EL (cell line): ENCODE measurements around the gene IPPK.

Experiments used
- DNase-seq: peaks from one replicate; pipeline ENCODE4 v3.0.0-alpha.2; 2016

Gene IPPK, protein sequence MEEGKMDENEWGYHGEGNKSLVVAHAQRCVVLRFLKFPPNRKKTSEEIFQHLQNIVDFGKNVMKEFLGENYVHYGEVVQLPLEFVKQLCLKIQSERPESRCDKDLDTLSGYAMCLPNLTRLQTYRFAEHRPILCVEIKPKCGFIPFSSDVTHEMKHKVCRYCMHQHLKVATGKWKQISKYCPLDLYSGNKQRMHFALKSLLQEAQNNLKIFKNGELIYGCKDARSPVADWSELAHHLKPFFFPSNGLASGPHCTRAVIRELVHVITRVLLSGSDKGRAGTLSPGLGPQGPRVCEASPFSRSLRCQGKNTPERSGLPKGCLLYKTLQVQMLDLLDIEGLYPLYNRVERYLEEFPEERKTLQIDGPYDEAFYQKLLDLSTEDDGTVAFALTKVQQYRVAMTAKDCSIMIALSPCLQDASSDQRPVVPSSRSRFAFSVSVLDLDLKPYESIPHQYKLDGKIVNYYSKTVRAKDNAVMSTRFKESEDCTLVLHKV

DNA sequence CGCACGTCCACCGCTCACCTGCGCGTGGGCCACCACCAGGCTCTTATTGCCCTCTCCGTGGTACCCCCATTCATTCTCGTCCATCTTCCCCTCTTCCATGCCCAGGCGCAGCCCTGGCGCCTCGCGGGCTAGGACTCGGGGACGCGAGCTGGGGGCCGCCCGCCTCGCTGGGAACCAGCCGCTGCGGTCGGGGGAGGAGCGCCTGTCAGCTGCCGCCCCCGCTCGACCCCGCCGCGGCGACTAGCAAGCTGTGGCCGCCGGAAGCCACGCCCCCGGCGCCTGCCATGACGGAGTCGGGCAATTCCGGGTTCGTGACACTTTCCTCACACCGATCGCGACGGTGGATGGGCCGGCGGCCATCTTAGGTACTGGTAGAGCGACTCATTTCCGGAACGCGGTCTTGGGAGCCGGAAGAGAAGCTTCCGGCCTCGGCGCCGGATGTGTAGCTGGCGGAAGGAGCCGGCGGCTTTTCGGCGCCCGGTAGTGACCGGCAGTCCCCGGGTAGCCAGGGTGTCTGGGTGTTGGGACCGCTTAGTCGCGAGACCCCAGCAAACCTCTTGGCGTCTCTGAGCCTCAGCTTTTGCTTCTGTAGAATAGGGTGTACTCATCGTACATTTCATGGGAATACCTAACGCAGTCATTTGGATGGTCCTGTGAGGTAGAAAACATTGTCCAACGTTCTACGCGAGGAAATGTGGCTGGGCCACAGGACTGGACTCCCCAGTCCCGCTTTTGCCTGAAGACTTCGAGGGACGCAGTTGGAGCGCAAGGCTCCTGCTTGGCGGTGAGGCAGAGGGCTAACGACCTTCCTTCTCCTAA, at the start of gene IPPK:
Gene IPPK, minus strand, starts transcription at position 242 of the 819 bp plus-strand sequence. Its CDS starts 143 bp downstream, at position 99.
- peak; percentile 99 for DNase-seq

DNA sequence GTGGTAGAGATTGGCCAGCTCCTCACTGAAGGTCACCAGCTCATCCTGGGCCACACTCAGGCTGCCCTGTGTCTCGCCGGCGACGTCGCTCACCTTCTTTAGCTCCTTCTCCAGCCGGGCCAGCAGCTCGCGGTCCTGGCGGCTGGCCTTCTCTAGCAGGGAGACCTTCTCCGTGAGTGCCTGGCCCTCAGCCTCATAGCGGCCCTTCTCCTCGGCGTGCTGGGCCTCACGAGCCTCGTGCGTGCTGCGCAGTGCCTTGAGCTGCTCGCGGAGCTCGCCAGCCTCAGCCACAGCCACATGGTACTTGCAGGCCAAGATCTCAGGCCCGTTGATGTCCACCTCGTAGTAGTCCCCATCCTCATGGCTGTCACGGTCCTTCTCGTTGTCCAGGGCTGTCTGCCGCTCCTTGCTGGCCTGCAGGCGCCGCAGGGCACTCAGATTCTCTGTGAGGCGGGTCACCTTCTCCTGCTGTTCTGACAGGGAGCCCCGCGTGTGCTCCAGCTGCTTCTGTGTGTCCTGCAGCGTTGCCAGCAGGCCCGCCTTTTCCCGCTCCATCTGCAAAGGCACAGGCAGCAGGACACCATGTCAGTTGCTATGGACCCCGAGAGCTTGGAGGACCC, 49.2 kb upstream of the IPPK start:
- DNase-seq = no peak

DNA sequence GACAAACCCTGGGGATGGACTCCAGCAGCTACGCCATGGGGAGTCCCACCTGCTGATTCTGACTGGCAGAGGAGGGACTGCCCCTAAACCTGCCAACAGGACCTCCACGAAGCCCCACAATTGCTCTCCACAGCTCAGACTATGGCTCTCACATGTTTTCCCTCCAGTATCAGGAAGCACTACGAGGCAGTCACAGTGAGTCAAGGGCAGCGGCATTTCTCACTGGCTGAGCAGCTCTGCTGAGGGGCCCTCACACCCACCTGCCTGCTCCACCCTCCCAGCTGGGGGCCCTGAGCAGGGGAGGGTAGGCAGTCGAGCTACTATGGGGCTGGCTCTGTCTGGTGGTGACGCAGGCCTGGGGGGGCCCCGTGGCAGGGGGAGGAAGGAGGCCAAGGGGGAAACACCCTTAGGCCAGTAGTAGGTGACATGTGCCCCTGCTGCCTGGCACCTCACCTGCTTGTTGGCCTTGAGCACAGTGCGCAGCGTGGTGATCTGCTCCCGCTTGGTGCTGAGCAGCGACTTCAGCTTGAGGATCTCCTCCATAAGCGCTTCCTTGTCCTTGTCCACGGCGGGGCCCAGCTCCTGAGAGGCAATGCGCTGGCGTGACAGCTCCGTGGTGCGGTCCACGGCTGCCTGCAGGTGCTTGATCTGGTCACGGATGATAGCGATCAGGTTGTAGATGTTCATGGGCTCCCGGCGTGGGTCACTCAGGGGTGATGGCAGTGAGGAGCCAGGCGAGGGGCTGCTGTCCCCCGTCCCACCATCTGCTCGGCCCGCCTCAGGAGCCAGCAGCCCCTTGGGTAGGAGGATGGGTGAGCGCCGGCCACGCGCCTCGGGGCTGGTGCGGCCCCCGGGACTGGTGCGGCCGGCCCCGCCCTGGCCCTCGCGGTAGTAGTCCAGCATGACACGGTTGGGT, 48.4 kb upstream of the IPPK start:
- DNase-seq = no peak

DNA sequence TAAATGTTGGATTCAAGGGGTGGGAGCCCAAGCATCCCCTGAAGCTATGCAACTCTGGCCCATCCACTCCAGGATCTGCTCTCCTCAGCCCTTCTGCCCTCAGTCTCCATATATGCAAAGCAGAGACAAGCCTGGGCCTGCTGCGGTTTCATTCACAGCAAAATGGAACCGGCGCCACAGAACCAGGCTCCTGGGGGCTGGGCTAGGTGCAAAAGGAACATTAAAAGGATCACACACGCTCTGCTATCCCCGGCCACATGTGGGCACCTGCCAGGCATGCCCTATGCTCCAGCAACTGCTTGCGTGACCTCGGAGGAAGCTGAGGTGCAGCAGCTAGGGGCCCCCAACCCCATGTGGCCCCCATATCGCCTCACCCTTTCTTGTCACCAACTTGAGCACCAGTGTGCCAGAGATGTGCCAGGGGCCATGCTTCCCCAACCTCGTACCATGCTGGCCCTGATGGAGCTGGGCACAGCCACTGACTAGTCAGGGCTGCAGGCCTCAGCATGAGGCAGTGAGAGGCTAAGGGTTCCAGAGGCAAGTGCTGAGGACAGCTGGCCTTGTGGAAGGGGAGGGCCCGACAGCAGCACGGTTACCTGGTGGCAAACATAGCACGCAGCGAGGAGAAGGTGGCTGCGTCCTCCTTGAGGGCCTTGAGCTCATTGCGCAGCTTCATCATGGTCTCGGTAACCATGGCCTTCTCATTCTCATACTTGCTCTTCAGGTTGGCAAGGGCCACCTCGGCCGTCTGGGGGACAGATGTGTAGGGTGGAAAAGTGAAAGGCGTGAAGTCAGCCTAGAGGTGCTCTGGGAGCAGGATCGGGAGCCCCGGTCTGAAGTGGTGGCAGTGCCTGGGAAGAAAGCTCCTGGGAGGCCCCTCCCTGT, 47.5 kb upstream of the IPPK start:
- DNase-seq = no peak

DNA sequence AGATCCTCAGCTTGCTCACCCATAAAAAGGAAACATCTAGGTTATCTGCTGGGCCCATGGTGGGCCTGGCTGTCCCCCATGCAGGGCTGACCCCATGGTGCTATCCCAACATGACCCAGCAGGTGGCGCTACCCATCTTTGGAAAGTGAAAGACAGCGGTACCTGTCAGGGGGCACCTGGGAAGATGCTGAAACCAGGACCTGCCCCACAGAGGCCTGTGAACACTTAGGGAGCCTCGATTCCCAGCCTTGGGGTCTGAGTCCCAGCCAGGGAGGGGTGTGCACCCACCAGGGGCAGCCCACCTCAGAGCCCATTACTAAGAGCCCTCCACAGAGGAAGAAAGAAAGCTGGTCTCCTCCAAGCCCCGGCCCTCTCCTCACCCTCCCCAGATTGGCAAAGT, 46.6 kb upstream of the IPPK start:
- peak; percentile 26 for DNase-seq

DNA sequence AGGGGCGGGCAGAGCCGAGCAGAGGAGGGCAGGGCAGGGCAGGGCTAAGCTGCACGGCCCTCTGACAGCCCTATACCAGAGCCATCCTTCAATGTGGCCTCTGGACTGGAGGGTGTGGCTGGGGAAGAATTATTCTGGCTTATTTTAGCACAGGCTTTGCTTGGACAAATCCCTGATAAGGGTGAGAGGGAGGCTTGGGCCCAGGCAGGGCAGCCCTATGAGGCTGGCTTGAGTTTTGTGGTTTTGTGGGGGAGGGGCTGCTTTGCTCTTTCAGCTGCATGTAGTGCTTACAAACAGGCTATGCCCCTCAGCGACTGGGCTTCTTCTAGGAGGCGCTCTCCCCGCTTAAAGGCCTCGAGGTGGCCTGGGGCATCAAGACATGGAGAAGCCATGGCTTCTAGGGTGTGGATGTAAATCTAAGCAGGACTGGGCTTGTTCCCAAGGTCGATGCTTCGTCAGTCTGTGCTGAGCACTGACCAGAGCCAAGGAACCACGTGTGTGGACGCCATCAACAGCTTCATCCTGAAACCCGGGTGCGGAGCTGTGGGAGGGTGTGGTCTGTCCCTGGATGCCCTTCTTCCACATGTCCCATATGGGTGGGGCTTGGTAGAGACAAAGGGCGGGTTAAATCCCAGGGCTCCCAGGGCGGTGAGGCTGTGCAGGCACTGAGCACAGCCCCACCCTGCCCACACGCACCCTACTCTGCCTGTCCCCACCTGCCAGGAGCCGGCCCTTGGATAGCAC, 45.7 kb upstream of the IPPK start:
- DNase-seq = no peak

DNA sequence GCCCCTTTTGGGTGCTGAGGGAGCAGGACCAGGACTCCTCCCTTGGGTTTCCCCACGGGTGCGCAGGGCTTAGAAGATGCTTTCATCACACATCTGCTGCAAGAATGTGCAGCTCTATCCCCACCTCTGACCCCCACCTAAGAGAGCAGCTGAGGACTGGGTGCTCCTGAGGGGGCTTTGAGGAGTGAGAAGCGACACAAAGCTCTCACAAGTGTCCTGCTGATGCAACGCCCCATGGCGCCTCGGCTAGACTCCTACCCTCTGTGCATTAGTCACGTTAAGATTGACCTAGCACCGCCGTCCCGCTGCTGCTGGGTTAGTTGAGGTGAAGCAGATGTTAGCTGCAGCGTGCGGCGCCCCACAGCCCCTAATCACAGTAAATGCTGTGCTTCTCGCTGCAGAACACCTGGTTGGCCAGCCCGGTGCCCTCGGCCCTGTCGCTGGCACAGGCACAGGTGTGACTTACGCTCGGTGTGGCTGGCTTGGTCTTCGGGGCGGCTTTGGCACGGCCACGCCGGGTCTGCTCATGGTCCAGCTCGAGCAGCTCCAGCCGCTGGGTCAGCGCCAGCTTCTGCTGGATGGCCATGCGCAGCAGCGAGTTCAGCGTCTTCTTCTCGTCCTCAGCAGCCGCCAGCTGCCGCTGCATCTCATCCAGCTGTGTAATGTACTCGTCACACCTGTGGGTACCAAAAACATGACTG, 45.0 kb upstream of the IPPK start:
- DNase-seq = no peak

DNA sequence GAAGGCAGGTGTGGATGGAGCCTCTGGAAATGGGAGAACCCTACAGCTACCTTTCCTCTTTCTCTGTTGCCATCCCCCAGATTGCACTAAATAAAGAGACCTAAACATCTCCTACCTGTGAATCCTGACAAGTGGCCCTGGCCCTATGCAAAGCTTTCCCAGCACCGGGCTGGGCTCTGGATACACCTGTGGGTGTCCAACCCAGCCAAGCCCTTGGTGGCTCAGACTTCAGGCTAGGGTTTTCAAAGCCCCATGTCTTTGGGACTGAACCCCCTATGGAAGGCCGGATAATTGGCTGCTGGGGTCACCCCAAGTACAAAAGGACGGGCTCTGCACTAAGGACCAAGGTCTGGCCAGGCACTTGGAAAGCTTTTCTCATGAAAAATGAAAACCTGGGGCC, 44.1 kb upstream of the IPPK start:
- DNase-seq = no peak

DNA sequence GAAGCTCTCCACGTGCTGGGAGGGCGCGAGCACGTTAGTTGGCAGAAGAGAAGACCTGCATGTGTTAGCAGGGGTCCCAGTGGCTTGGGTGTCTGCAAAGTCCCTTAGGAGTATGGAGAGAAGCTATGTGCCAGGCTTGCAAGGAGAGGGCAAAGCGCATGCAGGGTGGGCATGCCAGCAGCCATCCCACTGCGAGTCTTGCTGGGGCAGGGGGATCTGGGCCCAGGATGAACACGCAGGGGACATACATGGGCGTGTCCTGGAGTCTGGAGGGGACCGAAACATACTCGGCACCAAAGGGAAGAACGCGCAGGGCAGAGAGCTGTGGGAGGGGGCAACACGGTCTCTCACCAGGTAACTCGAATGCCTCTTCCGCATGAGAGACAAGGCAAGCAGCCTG, 43.6 kb upstream of the IPPK start:
- DNase-seq = no peak

DNA sequence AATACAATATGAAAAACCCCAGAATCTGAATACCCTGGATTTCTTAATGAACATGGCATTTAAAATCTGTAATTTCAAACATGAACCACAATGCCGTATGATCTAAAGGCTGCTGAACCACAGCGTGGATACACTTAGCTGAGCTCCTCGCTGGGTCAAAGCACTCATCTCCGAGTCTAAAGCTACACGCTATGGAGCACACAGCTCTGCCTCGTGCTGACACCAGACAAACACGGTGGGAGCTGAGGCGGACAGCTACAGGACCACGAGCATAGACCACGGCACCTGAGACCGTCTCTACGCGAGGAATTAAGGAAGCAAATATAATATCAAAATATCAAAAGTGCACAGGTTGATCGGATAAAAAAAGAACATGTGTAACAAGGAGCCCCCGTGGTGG, 42.8 kb upstream of the IPPK start:
- no peak for DNase-seq

DNA sequence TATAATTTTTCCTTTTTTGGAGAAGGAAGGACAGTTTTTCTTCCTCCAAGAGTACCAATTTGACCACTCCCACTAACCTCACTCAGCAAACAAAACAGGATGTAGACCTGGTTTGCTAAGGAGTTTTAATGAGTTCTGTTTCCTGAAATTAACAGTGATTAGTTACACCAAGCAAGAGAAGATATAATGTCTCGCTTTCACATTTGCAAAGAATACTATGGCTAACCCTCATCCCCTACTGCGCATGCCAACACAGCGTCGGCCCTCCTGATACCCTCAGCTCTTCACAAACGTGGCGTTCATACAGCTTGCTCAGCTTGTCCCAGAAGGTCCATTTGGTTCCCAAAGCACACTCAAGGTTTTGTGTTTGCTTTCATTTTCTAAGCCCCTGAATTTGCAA, 41.9 kb upstream of the IPPK start:
- no peak for DNase-seq

DNA sequence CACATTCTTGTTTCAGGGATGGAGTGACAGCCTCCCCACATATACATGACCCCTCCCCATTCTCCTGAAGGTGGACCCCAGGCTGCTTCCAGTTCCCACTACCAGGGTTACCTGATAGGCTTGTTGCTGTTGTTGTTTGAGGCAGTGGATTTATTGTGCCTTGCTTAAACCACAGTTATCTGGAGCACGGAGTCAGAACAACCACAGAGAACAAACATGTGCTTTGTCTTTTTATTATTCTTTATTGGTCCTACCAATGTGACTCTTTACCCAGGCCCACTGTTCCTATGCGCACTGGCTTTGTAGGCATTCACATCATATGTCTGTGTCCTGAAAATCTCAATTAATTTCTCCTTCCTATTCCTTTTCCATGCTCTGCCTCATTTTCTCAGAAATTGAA, 41.2 kb upstream of the IPPK start:
- DNase-seq = no peak

DNA sequence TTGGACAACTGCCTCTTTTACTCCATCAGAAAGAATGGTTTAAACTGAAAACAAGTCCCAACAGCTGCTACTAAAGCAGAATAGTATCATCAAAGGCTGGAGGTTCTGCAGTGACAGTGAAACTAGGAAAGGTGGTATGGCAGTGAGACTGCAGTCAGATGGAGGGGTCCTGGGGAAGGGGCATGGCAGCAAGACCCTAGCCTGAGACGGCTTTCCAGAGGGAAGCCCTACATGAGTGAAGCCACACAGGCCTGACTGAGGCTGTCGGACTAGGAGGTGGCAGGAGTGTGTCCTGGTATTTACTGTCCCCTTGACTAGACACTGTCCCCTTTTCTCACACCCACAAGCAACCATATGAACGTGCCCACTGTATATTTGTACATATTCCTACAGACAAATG, 40.4 kb upstream of the IPPK start:
- no peak for DNase-seq

DNA sequence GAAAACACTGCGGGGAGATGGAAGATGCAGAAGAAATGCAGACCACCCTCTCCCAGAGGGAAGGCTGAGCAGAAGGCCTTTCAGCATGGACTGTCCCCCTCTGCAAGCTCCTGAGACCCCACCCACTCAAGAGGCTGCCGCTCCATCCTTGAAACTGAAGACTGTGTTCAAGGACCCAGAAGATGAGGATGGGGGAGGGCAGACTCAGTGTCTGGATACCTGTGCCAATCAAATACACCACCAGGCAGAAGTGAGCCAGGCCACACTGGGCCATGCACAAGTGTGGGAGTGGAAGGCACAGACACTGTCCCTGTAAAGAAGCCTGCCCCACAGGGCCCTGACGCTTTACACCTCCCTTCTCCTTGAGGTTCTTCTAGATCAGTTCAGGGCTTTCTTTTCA, 40.0 kb upstream of the IPPK start:
- DNase-seq = no peak

DNA sequence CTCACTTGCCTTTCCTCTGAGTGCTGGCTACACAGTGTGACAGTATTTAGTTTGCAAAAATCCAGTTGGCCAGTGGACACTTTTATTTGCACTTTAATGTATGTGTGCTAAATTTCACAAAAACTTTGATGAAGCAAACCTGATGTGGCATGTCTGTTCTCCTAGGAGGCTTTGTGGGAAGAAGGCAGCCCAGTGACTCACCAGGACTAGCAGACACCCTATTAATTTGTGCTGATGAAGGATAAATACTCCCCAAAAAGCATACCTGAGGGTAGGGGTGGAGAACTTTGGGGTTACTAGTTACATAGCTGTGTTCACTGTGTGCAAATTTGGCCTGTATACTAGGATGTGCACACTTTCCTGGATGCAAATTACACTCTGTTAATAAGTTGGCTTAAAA, 39.3 kb upstream of the IPPK start:
- no peak for DNase-seq

DNA sequence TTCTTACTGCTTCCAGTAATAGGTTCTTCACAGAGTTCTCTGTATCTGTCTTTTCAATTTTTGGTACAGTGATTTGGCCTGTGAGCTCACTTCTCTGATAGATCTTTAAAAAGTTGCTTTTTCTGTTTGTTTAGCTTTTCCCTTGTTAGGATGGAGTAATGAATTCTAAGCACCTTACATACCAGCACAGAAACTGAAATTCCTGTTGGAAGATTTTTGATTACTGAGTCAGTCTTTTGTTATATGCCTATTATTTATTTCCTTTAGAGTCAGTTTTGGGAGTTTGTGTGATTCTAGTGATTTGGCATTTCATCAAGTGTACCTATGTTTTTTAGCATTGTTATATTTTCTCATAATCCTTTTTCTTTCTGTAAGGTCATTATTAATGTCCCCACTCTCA, 37.6 kb upstream of the IPPK start:
- DNase-seq = no peak

DNA sequence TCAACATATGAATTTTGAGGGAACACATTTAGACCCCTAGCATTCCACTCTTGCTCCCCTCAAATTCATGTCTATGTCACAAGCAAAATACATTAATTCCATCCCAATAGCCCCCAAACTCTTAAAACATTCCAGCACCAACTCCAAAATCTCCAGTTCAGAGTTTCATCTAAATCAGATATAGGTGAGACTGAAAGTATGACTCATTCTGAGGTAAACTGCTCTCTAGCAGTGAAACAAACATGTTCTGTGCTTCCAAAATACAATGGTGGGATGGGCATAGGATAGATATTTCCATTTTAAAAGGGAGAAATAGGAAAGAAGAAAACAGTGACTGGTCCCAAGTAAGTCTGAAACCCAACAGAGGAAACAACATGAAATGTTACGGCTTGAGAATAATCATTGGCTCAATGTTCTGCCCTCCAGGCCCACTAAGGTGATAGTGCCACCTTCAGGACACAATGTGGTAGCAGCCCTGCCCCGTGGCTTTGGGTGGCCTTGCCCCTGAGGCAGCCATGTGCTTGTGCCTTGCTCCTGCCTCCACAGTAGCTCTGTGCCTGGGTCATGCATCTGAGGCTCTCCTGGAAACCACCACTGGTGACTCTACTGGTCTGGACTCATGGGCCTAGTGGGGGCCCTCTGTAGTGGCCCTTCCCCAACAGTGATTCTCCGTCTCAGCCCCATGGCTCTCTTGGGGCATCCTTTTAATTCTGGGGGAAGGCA, 36.4 kb upstream of the IPPK start:
- peak; percentile 38 for DNase-seq

DNA sequence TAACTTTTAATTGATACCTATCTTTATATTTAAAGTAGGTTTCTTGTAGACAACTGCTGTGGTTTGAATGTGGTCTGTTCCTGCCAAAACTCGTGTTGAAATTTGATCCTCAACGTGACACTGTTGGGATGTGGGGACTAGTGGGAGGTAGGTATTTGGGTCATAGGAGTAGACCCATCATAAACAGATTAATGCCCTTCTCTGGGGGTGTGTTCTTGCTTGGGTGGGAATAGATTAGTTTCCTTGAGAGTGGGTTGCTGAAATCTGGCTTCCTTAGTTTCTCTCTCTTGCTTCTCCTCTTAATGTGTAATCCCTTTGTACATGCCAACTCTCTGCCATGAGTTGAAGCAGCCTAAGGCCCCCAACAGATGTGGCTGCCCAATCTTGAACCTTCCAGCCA, 34.6 kb upstream of the IPPK start:
- no peak for DNase-seq

DNA sequence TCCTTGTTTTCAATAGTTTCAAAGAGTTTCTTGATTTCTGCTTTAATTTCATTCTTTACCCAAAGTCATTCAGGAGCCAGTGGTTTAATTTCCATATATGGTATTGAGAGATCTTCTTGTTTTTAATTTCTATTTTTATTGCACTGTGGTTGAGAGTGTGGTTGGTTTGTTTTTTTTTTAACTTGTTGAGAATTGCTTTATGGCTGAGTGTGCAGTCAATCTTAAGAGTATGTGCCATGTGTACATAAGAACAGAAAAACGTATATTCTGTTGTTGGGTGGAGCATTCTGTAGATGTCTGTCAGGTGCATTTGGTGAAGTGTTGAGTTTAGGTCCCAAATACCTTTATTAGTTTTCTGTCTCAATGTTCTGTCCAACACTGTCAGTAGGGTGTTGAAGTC, 26.7 kb upstream of the IPPK start:
- no peak for DNase-seq
